Trophoblast cell (in vitro differentiated cells and primary cell): Measurements from ENCODE around the gene HAUS8.
"Not testable (repeated sequence)": the region's sequence is repeated elsewhere in the genome, so short reads cannot be mapped to it uniquely, and the experiment has no call there.

ENCODE experiments used
- DNase-seq, 2 donors: peaks; one replicate each; pipeline ENCODE4 v3.0.0-alpha.2; 2016
- H2AFZ ChIP-seq: 2 replicates; pipeline ENCODE4 v1.6.1; 2013; ENCODE audit warnings: low read length, moderate library complexity, mild to moderate bottlenecking; ENCODE audit not compliant: insufficient read depth, poor library complexity
- H2AK5ac ChIP-seq: 2 replicates; pipeline ENCODE4 v1.6.1; 2013; ENCODE audit warnings: mild to moderate bottlenecking, low read length
- H2BK120ac ChIP-seq: 2 replicates; pipeline ENCODE4 v1.6.1; 2013; ENCODE audit warnings: low read length, mild to moderate bottlenecking, moderate library complexity; ENCODE audit not compliant: insufficient read depth, poor library complexity
- H2BK12ac ChIP-seq: 2 replicates; pipeline ENCODE4 v1.6.1; 2013; ENCODE audit warnings: mild to moderate bottlenecking, low read length, moderate library complexity
- H2BK5ac ChIP-seq: 2 replicates; pipeline ENCODE4 v1.6.1; 2013; ENCODE audit warnings: low read length, low read depth, moderate library complexity, mild to moderate bottlenecking; ENCODE audit not compliant: poor library complexity
- H3K14ac ChIP-seq: 2 replicates; pipeline ENCODE4 v1.6.1; 2013; ENCODE audit warnings: mild to moderate bottlenecking, low read length
- H3K18ac ChIP-seq: 2 replicates; pipeline ENCODE4 v1.6.1; 2013; ENCODE audit warnings: mild to moderate bottlenecking, low read length
- H3K23ac ChIP-seq: 2 replicates; pipeline ENCODE4 v1.6.1; 2013; ENCODE audit warnings: low read length
- H3K27ac ChIP-seq: 2 replicates; pipeline ENCODE4 v1.5.1; 2013; ENCODE audit warnings: low read depth, mild to moderate bottlenecking, inconsistent platforms, low read length, moderate library complexity
- H3K27me3 ChIP-seq: 2 replicates; pipeline ENCODE4 v1.6.1; 2013; ENCODE audit warnings: inconsistent platforms, mild to moderate bottlenecking, low read length, moderate library complexity; ENCODE audit not compliant: insufficient read depth
- H3K36me3 ChIP-seq, 2 experiments: 1 replicate in 1 of 2; 2 replicates in 1 of 2; pipeline ENCODE4 v1.6.1; 2013; ENCODE audit warnings: low read length in 2 of 2, mild to moderate bottlenecking in 2 of 2, moderate library complexity in 1 of 2; ENCODE audit not compliant: insufficient read depth in 2 of 2, control insufficient read depth in 1 of 2
- H3K4ac ChIP-seq: 2 replicates; pipeline ENCODE4 v1.6.1; 2013; ENCODE audit warnings: low read depth, mild to moderate bottlenecking, low read length, moderate library complexity
- H3K4me1 ChIP-seq, 2 experiments: 1 replicate in 1 of 2; 2 replicates in 1 of 2; pipeline ENCODE4 v1.6.1; 2013; ENCODE audit warnings: low read length in 2 of 2, mild to moderate bottlenecking in 2 of 2, moderate library complexity in 1 of 2; ENCODE audit not compliant: insufficient read depth in 2 of 2, control insufficient read depth in 1 of 2
- H3K4me2 ChIP-seq: 2 replicates; pipeline ENCODE4 v1.6.1; 2013; ENCODE audit warnings: inconsistent platforms, mild to moderate bottlenecking, low read length, moderate library complexity
- H3K4me3 ChIP-seq: 2 replicates; pipeline ENCODE4 v1.5.1; 2013; ENCODE audit warnings: mild to moderate bottlenecking, low read depth, low read length, inconsistent platforms
- H3K79me1 ChIP-seq: one replicate; pipeline ENCODE4 v1.6.1; 2013; ENCODE audit warnings: low read length
- H3K79me2 ChIP-seq: 2 replicates; pipeline ENCODE4 v1.6.1; 2013; ENCODE audit warnings: low read length, mild to moderate bottlenecking; ENCODE audit not compliant: control insufficient read depth, insufficient read depth, poor library complexity
- H3K9ac ChIP-seq: 2 replicates; pipeline ENCODE4 v1.6.1; 2013; ENCODE audit warnings: mild to moderate bottlenecking, low read length
- H3K9me3 ChIP-seq: 2 replicates; pipeline ENCODE4 v1.6.1; 2013; ENCODE audit warnings: low read depth, mild to moderate bottlenecking, control low read depth, inconsistent platforms, low read length; ENCODE audit not compliant: insufficient read depth
- H4K12ac ChIP-seq: 2 replicates; pipeline ENCODE4 v1.6.1; 2013; ENCODE audit warnings: low read depth, mild to moderate bottlenecking, low read length, moderate library complexity
- H4K8ac ChIP-seq: 2 replicates; pipeline ENCODE4 v1.6.1; 2013; ENCODE audit warnings: low read depth, mild to moderate bottlenecking, low read length, moderate library complexity
- H4K91ac ChIP-seq: one replicate; pipeline ENCODE4 v1.6.1; 2013; ENCODE audit warnings: low read depth, mild to moderate bottlenecking, low read length, moderate library complexity
- WGBS: extraction: QIAGEN DNeasy Blood & Tissue Kit; methylation state at CpG from one replicate; pipeline ENCODE4 v1.1.7; 2013; ENCODE audit warnings: missing lambda C conversion rate; ENCODE audit not compliant: insufficient read length, insufficient coverage; ENCODE audit errors: extremely low coverage; 5-methylcytosine and 5-hydroxymethylcytosine counted together

Gene HAUS8

GRCh38 chr19:17025991-17026658 lies 49.1 kb downstream of the HAUS8 start:
- Histone ChIP-seq H3K9ac (no peak overlapping the region), H4K91ac (no peak overlapping the region), H3K9me3 (peaks cover 3% of the 10 kb centered on the region), H2BK5ac (no peak overlapping the region), H3K79me2 (no peaks in the 10 kb centered on the region), H3K4ac (no peak overlapping the region), H3K14ac (no peak overlapping the region), H4K8ac (peak overlapping the region; percentile 25), H2AFZ (peak overlapping the region; percentile 4), H3K27me3 (no peaks in the 10 kb centered on the region), H2AK5ac (no peak overlapping the region), H3K36me3 (no peaks in the 10 kb centered on the region), H3K4me2 (peak overlapping the region; percentile 100), H4K12ac (no peak overlapping the region), H3K4me1 (peaks cover 11 to 26% of the 10 kb centered on the region in 2 experiments), H3K18ac (peak overlapping the region; percentile 12), H2BK12ac (no peak overlapping the region), H3K27ac (no peak overlapping the region), H3K4me3 (peak overlapping the region; percentile 75), H2BK120ac (no peak overlapping the region), H3K79me1 (peaks cover 9% of the 10 kb centered on the region), H3K23ac (no peak overlapping the region)
- DNase-seq: peak; percentile 7 to 24
- no CpG with 5 or more reads among the region's 40 CpGs for WGBS

- H4K12ac ChIP-seq: no peak overlapping the region
- H3K18ac ChIP-seq: no peak overlapping the region
- no peaks in the 10 kb centered on the region for H3K36me3 ChIP-seq
- H3K9ac ChIP-seq: no peak overlapping the region
- no peak overlapping the region for H3K4ac ChIP-seq
- H3K14ac ChIP-seq: no peak overlapping the region
- no peaks in the 10 kb centered on the region for H3K79me2 ChIP-seq
- H2AK5ac ChIP-seq: no peak overlapping the region
- H3K23ac ChIP-seq: no peak overlapping the region
- no peak overlapping the region for H4K8ac ChIP-seq
- H3K4me1 ChIP-seq: peaks cover 11 to 28% of the 10 kb centered on the region in 2 experiments
- no peak overlapping the region for H2BK120ac ChIP-seq
- H3K27ac ChIP-seq: no peak overlapping the region
- H2AFZ ChIP-seq: no peak overlapping the region
- H3K4me2 ChIP-seq: peak overlapping the region; percentile 100
- H3K79me1 ChIP-seq: peaks cover 9% of the 10 kb centered on the region
- DNase-seq: peak in 1 of 2 donors; percentile 12
- H2BK12ac ChIP-seq: no peak overlapping the region
- no peak overlapping the region for H3K4me3 ChIP-seq
- H3K9me3 ChIP-seq: peaks cover 3% of the 10 kb centered on the region
- no peaks in the 10 kb centered on the region for H3K27me3 ChIP-seq
- no peak overlapping the region for H4K91ac ChIP-seq
- WGBS: no CpG with 5 or more reads among the region's 6 CpGs
- no peak overlapping the region for H2BK5ac ChIP-seq
These were observed 49.9 kb downstream of the HAUS8 start for GRCh38 chr19:17025361-17025760.

GRCh38 chr19:17024941-17025340 lies 50.3 kb downstream of the HAUS8 start:
- H3K9ac ChIP-seq, H3K79me2 ChIP-seq, H2BK120ac ChIP-seq, H2AFZ ChIP-seq, H4K8ac ChIP-seq, H3K4me3 ChIP-seq, H3K4me2 ChIP-seq, H3K4ac ChIP-seq, H3K9me3 ChIP-seq, H2BK5ac ChIP-seq, H3K18ac ChIP-seq, H3K27ac ChIP-seq, H3K23ac ChIP-seq, H3K14ac ChIP-seq, H4K12ac ChIP-seq, H3K27me3 ChIP-seq, H3K36me3 ChIP-seq, H2AK5ac ChIP-seq, H4K91ac ChIP-seq, H3K79me1 ChIP-seq, H2BK12ac ChIP-seq: not testable (repeated sequence)
- peaks cover 11 to 28% of the 10 kb centered on the region in 2 experiments for H3K4me1 ChIP-seq
- no CpG with 5 or more reads among the region's 8 CpGs for WGBS
- DNase-seq: peak; percentile 35 to 56

- Histone ChIP-seq H3K79me1 (peaks cover 9% of the 10 kb centered on the region), H3K9me3 (peaks cover 3% of the 10 kb centered on the region), H4K91ac (no peak overlapping the region), H3K4ac (no peak overlapping the region), H3K14ac (no peak overlapping the region), H3K79me2 (no peaks in the 10 kb centered on the region), H3K4me3 (no peak overlapping the region), H3K23ac (no peak overlapping the region), H2BK120ac (no peak overlapping the region), H2BK12ac (no peak overlapping the region), H2AFZ (no peak overlapping the region), H2AK5ac (no peak overlapping the region), H3K4me2 (no peak overlapping the region), H4K12ac (no peak overlapping the region), H3K18ac (no peak overlapping the region), H4K8ac (no peak overlapping the region), H3K27me3 (no peaks in the 10 kb centered on the region), H3K9ac (no peak overlapping the region), H3K4me1 (peaks cover 11 to 28% of the 10 kb centered on the region in 2 experiments), H3K36me3 (no peaks in the 10 kb centered on the region), H2BK5ac (no peak overlapping the region), H3K27ac (no peak overlapping the region)
- WGBS: no CpG with 5 or more reads among the region's 3 CpGs
- DNase-seq: no peak
These were observed 51.4 kb downstream of the HAUS8 start for GRCh38 chr19:17023805-17024204.
